ENCODE results near the gene HNRNPF. TPM values are rescaled to one million over a fixed set of nuclear protein-coding genes. Genes with fewer than 3 reads are reported as not detected.

HNRNPF gene
- total RNA-seq, 1 experiment from 2014 or later: 358 TPM

- TF ChIP-seq AFF4 (CRISPR knock-in tag; IDR thresholded peaks at IDR 0.05; ENCODE audit: borderline replicate concordance) (no peak), RORB (CRISPR knock-in tag; IDR thresholded peaks at IDR 0.05) (no peak), ZBTB21 (CRISPR knock-in tag; IDR thresholded peaks at IDR 0.05; ENCODE audit: borderline replicate concordance) (no peak), ARID4B (CRISPR knock-in tag; IDR thresholded peaks at IDR 0.05; ENCODE audit: borderline replicate concordance) (no peak), MXD4 (CRISPR knock-in tag; IDR thresholded peaks at IDR 0.05; ENCODE audit: borderline replicate concordance) (no peak), SMAD4 (CRISPR knock-in tag; IDR thresholded peaks at IDR 0.05) (no peak)
- TF ChIP-seq, protein P1, sequence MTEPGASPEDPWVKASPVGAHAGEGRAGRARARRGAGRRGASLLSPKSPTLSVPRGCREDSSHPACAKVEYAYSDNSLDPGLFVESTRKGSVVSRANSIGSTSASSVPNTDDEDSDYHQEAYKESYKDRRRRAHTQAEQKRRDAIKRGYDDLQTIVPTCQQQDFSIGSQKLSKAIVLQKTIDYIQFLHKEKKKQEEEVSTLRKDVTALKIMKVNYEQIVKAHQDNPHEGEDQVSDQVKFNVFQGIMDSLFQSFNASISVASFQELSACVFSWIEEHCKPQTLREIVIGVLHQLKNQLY (CRISPR knock-in tag; IDR thresholded peaks at IDR 0.05): no peak
- TF ChIP-seq, protein P2, sequence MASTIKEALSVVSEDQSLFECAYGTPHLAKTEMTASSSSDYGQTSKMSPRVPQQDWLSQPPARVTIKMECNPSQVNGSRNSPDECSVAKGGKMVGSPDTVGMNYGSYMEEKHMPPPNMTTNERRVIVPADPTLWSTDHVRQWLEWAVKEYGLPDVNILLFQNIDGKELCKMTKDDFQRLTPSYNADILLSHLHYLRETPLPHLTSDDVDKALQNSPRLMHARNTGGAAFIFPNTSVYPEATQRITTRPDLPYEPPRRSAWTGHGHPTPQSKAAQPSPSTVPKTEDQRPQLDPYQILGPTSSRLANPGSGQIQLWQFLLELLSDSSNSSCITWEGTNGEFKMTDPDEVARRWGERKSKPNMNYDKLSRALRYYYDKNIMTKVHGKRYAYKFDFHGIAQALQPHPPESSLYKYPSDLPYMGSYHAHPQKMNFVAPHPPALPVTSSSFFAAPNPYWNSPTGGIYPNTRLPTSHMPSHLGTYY (CRISPR knock-in tag; IDR thresholded peaks at IDR 0.05): no peak
- TF ChIP-seq, protein P3, sequence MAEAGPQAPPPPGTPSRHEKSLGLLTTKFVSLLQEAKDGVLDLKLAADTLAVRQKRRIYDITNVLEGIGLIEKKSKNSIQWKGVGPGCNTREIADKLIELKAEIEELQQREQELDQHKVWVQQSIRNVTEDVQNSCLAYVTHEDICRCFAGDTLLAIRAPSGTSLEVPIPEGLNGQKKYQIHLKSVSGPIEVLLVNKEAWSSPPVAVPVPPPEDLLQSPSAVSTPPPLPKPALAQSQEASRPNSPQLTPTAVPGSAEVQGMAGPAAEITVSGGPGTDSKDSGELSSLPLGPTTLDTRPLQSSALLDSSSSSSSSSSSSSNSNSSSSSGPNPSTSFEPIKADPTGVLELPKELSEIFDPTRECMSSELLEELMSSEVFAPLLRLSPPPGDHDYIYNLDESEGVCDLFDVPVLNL (CRISPR knock-in tag; IDR thresholded peaks at IDR 0.05; ENCODE audit: borderline replicate concordance, low read depth): no peak
- TF ChIP-seq, protein P4, sequence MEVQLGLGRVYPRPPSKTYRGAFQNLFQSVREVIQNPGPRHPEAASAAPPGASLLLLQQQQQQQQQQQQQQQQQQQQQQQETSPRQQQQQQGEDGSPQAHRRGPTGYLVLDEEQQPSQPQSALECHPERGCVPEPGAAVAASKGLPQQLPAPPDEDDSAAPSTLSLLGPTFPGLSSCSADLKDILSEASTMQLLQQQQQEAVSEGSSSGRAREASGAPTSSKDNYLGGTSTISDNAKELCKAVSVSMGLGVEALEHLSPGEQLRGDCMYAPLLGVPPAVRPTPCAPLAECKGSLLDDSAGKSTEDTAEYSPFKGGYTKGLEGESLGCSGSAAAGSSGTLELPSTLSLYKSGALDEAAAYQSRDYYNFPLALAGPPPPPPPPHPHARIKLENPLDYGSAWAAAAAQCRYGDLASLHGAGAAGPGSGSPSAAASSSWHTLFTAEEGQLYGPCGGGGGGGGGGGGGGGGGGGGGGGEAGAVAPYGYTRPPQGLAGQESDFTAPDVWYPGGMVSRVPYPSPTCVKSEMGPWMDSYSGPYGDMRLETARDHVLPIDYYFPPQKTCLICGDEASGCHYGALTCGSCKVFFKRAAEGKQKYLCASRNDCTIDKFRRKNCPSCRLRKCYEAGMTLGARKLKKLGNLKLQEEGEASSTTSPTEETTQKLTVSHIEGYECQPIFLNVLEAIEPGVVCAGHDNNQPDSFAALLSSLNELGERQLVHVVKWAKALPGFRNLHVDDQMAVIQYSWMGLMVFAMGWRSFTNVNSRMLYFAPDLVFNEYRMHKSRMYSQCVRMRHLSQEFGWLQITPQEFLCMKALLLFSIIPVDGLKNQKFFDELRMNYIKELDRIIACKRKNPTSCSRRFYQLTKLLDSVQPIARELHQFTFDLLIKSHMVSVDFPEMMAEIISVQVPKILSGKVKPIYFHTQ (CRISPR knock-in tag; IDR thresholded peaks at IDR 0.05): no peak
These were observed 31.6 kb upstream of the HNRNPF start (continued) for GRCh38 chr10:43440463-43441134.
